ENCODE results near the gene CDH4.

CDH4 gene

GRCh38 chr20:61871160-61871559 is 619.1 kb downstream of the CDH4 start:
- no peak overlapping the region for H3K27ac ChIP-seq
- TF ChIP-seq ZFX (IDR thresholded peaks at IDR 0.05) (no peak), CTCF (conservative IDR thresholded peaks at IDR 0.05) (no peak)

- TF ChIP-seq CTCF (conservative IDR thresholded peaks at IDR 0.05) (no peak), ZFX (IDR thresholded peaks at IDR 0.05) (no peak)
- no peak overlapping the region for H3K27ac ChIP-seq
Observed at GRCh38 chr20:61871913-61872312, 619.9 kb downstream of the CDH4 start.

- no peak overlapping the region for H3K27ac ChIP-seq
- TF ChIP-seq ZFX (IDR thresholded peaks at IDR 0.05) (no peak), CTCF (conservative IDR thresholded peaks at IDR 0.05) (no peak)
Observed at GRCh38 chr20:61872371-61872900, 620.4 kb downstream of the CDH4 start.

GRCh38 chr20:61873651-61874420 is 621.8 kb downstream of the CDH4 start:
- no peak for TF ChIP-seq ZFX (IDR thresholded peaks at IDR 0.05)
- no peak for TF ChIP-seq CTCF (conservative IDR thresholded peaks at IDR 0.05)

DNA sequence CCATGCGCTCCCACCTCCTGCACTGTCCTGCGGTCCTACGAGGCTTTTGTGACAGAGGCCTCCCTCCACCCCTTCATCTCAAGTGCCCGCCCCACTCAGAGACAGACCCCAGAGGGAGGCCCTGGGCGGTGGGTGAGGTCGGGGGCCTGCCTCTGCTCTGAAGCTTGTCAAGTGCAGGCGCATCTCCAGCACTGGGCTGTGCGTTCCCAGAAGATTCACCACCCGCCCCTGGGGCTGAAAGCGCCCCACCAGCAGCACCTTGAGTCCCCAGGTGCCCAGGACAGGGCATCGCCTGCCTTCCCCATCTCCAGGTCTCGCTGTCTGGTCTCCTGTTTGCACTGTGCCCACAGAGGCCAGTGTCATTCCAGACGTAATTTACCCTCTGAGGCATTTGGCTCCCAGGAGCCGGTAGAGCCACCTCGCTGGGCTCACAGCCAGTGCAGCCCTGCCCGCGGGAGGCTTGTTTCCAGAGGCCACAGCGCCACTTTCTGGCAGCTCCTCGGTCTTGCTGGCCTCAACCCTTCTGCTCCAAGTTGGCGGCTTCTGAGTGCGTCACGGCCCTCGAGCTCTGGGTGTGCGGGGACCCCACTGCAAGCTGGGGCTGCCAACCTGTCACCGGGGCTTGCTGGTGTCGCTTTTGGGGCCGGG is 622.5 kb downstream of the CDH4 start:
- H3K27ac ChIP-seq, result no peak overlapping the region
- TF ChIP-seq CTCF (conservative IDR thresholded peaks at IDR 0.05), result peak; percentile 74
- no peak for TF ChIP-seq ZFX (IDR thresholded peaks at IDR 0.05)

More at GRCh38 chr20:61873651-61874420, 621.8 kb downstream of the CDH4 start:
- H3K27ac ChIP-seq, result no peak overlapping the region

DNA sequence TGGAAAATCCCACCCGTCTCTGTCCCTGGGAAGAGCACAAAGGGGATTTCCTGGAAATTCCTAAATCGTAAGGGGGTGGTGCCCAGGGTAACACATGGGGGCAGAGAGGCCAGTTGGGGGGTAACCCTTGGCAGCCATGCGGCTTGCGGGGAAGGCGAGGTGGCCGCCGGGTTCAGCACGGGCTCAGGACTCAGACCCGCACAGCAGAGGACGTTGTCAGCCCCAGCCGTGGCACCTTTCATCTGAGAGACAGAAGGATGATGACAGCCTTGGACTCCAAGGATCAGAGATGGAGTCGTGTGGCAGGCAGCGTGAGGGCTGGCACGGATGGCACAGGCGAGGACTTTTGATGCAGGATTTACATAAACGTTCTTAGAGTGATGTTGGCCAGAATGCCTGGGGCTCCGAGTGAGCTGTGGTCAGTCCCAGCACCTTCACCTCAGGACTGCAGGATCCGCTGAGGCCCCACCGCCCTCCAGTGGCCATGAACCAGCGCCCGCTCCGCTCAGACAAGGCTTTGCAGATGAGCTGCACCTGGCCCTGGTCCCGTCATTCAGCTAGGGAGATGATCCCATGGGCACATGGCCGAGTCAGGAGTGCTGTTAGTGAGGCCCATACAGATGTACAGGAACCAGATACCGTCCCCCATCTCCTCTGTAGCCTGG is 623.3 kb downstream of the CDH4 start:
- TF ChIP-seq ZFX (IDR thresholded peaks at IDR 0.05) (no peak), CTCF (conservative IDR thresholded peaks at IDR 0.05) (no peak)
- H3K27ac ChIP-seq, result no peak overlapping the region

GRCh38 chr20:61875996-61876395 is 623.9 kb downstream of the CDH4 start:
- TF ChIP-seq CTCF (conservative IDR thresholded peaks at IDR 0.05) (no peak), ZFX (IDR thresholded peaks at IDR 0.05) (no peak)
- H3K27ac ChIP-seq, result no peak overlapping the region

All from C4-2B (cell line).